Esophagus squamous epithelium (tissue), 5 donors: ENCODE measurements around the gene CDHR5. TPM values are rescaled to one million over a fixed set of nuclear protein-coding genes. Genes with fewer than 3 reads are reported as not detected.

Experiments used
- DNase-seq: peaks from one replicate; lab custom pipeline; 2025; lab: John Stamatoyannopoulos, UW
- H3K27ac ChIP-seq, 4 donors: fragments of 200-600 bp; sonication (generic); one replicate each; pipeline ENCODE4 v1.5.1; 2016 to 2019; ENCODE audit warnings: mild to moderate bottlenecking in 1 of 4
- H3K27me3 ChIP-seq, 4 donors: fragments of 200-600 bp; sonication (generic); 1 replicate in 3 of 4; 2 replicates in 1 of 4; pipeline versions ENCODE4 v1.5.1 to v1.6.0; 2017 to 2021; ENCODE audit warnings: antibody characterized with exemption in 1 of 4
- H3K36me3 ChIP-seq, 3 donors: fragments of 200-600 bp; sonication (generic); one replicate each; pipeline ENCODE4 v1.5.1; 2016 to 2019
- H3K4me1 ChIP-seq, 3 donors: fragments of 200-600 bp; sonication (generic); one replicate each; pipeline ENCODE4 v1.5.1; 2017 to 2019
- H3K4me3 ChIP-seq, 4 donors: fragments of 200-600 bp; sonication (generic); 1 replicate in 3 of 4; 2 replicates in 1 of 4; pipeline ENCODE4 v1.5.1; 2016 to 2019; ENCODE audit warnings: mild to moderate bottlenecking in 2 of 4, moderate library complexity in 1 of 4
- H3K9me3 ChIP-seq, 3 donors: fragments of 200-600 bp; sonication (generic); one replicate each; pipeline ENCODE4 v1.5.1; 2016 to 2019
- POLR2A ChIP-seq, 4 donors: fragments of 450-650 bp; IDR thresholded peaks; one replicate each; pipeline ENCODE4 v1.6.1; 2017; ENCODE audit warnings: antibody characterized with exemption in 4 of 4, mild to moderate bottlenecking in 4 of 4, moderate library complexity in 3 of 4
- WGBS, 2 donors: methylation state at CpG; one replicate each; pipeline ENCODE4 v1.1.5; 2018; 5-methylcytosine and 5-hydroxymethylcytosine counted together
- intact Hi-C: fragments of 100-400 bp; cut with DNase I; formaldehyde crosslinking; loops from one replicate; pipeline ENCODE4 v1.15.0; 2022
- total RNA-seq, 4 donors: library from RNA; depleted of rRNA; stranded (reverse); fragments of >200 nt; gene quantifications; one replicate each; pipeline ENCODE4 v1.1.0, GENCODE V29; 2016
- TF ChIP-seq, protein P1 (sequence below), 6 experiments: fragments of 450-650 bp in 4 of 6; fragments of 200-600 bp in 2 of 6; sonication (generic) in 2 of 6; IDR thresholded peaks; one replicate each; pipeline ENCODE4 v1.5.1; 2016 to 2019; ENCODE audit warnings: antibody characterized with exemption in 6 of 6, mild to moderate bottlenecking in 4 of 6, moderate library complexity in 4 of 6
- donor health status: DM: yes; HTN: yes; CAD: no.

The CDHR5 gene
- total RNA-seq, 4 donors from 2014 or later = not detected

- Histone ChIP-seq H3K4me1 (peaks cover 3 to 23% (median 7%) of the 10 kb centered on the region in 3 donors), H3K36me3 (peaks cover 0 to 46% (median 0%) of the 10 kb centered on the region in 3 donors), H3K9me3 (no peaks in the 10 kb centered on the region), H3K27me3 (peaks cover 0 to 44% (median 2%) of the 10 kb centered on the region in 4 donors), H3K27ac (no peak overlapping the region), H3K4me3 (no peak overlapping the region)
- intact Hi-C loops = no loop called here
- TF ChIP-seq, protein P1, sequence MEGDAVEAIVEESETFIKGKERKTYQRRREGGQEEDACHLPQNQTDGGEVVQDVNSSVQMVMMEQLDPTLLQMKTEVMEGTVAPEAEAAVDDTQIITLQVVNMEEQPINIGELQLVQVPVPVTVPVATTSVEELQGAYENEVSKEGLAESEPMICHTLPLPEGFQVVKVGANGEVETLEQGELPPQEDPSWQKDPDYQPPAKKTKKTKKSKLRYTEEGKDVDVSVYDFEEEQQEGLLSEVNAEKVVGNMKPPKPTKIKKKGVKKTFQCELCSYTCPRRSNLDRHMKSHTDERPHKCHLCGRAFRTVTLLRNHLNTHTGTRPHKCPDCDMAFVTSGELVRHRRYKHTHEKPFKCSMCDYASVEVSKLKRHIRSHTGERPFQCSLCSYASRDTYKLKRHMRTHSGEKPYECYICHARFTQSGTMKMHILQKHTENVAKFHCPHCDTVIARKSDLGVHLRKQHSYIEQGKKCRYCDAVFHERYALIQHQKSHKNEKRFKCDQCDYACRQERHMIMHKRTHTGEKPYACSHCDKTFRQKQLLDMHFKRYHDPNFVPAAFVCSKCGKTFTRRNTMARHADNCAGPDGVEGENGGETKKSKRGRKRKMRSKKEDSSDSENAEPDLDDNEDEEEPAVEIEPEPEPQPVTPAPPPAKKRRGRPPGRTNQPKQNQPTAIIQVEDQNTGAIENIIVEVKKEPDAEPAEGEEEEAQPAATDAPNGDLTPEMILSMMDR (IDR thresholded peaks at IDR 0.05) = no peak
- TF ChIP-seq POLR2A (IDR thresholded peaks at IDR 0.05) = no peak
- WGBS, 2 donors = 88 to 93% methylated on average over 10 of the region's 15 CpGs
- no peak for DNase-seq
Measured at GRCh38 chr11:623349-623869, 1.3 kb downstream of the CDHR5 start.

DNA sequence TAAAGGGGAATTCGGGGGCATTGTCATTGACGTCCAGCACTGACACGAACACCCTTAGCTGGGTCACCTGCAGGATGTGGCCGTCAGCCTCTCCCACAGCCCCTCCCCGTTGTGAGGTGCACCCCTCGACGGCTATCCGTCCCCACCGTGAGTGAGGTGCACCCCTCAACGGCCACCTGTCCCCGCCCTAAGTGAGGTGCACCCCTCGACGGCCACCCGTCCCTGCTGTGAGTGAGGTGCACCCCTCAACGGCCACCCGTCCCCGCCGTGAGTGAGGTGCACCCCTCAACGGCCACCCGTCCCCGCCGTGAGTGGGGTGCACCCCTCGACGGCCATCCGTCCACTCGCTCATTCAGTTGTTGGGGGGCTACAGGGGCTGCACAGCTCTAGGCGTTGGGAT is 2.9 kb downstream of the CDHR5 start:
- TF ChIP-seq, protein P1 (IDR thresholded peaks at IDR 0.05) = no peak
- TF ChIP-seq POLR2A (IDR thresholded peaks at IDR 0.05) = no peak
- no peak overlapping the region for H3K4me3 ChIP-seq
- H3K9me3 ChIP-seq = no peaks in the 10 kb centered on the region
- WGBS, 2 donors = 74 to 82% methylated on average over 14 to 15 of the region's 27 CpGs
- no peak for DNase-seq
- H3K4me1 ChIP-seq = peaks cover 3 to 20% (median 8%) of the 10 kb centered on the region in 3 donors
- no peak overlapping the region for H3K27ac ChIP-seq
- H3K36me3 ChIP-seq = peaks cover 0 to 59% (median 0%) of the 10 kb centered on the region in 3 donors
- intact Hi-C loops = no loop called here
- peaks cover 0 to 37% (median 2%) of the 10 kb centered on the region in 4 donors for H3K27me3 ChIP-seq

GRCh38 chr11:620935-621814 is 3.6 kb downstream of the CDHR5 start:
- H3K4me3 ChIP-seq = no peak overlapping the region
- peaks cover 0 to 30% (median 0%) of the 10 kb centered on the region in 4 donors for H3K27me3 ChIP-seq
- no peak for DNase-seq
- H3K9me3 ChIP-seq = no peaks in the 10 kb centered on the region
- no peak overlapping the region for H3K27ac ChIP-seq
- TF ChIP-seq POLR2A (IDR thresholded peaks at IDR 0.05) = no peak
- TF ChIP-seq, protein P1 (IDR thresholded peaks at IDR 0.05) = no peak
- WGBS, 2 donors = 78 to 86% methylated on average over 6 to 11 of the region's 45 CpGs
- peaks cover 0 to 59% (median 0%) of the 10 kb centered on the region in 3 donors for H3K36me3 ChIP-seq
- intact Hi-C loops = no loop called here
- peaks cover 2 to 20% (median 10%) of the 10 kb centered on the region in 3 donors for H3K4me1 ChIP-seq

DNA sequence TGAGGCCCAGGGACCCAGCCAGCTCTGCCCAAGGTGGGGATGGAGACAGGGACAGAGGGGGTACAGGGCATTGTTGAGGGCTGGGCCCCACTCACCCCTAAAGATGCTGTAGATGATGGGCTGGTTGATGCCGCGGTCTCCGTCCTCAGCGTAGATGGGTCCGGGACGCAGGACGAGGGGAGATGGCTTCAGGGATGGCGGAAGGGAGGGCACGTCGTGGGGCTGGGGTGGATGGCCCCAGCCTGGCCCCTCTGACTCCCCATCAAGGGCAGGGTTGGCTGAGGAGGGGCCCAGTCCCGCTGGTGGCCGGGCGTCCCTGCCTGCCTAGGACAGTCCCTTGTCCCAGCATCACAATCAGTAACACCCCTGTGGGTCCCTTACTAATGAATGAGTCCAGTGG is 4.6 kb downstream of the CDHR5 start:
- H3K27me3 ChIP-seq = peaks cover 0 to 20% (median 0%) of the 10 kb centered on the region in 4 donors
- no peak overlapping the region for H3K27ac ChIP-seq
- H3K9me3 ChIP-seq = no peaks in the 10 kb centered on the region
- no peak overlapping the region for H3K4me3 ChIP-seq
- no peak for TF ChIP-seq POLR2A (IDR thresholded peaks at IDR 0.05)
- TF ChIP-seq, protein P1 (IDR thresholded peaks at IDR 0.05) = no peak
- 100% methylated on average over 7 of the region's 13 CpGs; no CpG with 5 or more reads in 1 of the 2 donors for WGBS, 2 donors
- peaks cover 5 to 24% (median 16%) of the 10 kb centered on the region in 3 donors for H3K4me1 ChIP-seq
- intact Hi-C loops = no loop called here
- no peak for DNase-seq
- H3K36me3 ChIP-seq = peaks cover 0 to 59% (median 0%) of the 10 kb centered on the region in 3 donors

DNA sequence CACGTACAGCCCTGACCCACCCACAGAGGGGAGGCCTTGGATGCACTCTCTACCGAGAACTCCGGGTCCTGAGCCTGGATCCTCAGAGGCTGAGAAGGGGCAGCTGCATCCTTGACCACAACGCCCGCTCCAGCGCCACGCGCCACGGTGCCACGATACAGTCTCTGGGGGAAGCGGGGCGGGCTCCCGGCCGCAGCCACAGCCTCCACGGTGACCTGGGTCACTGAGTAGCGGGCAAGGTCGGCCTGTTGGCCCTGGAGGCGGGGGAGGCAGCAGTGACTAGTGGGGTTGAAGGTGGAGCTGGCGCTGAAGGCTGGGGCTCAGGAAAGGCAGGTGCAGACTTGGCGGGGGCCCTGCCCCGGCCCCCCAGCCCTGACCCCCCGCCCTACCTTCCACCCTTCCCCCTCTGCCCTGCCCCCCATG is 5.1 kb downstream of the CDHR5 start:
- H3K27ac ChIP-seq = no peak overlapping the region
- WGBS, 2 donors = 92% methylated on average over 12 of the region's 22 CpGs; no CpG with 5 or more reads in 1 of the 2 donors
- no peaks in the 10 kb centered on the region for H3K9me3 ChIP-seq
- no peak overlapping the region for H3K4me3 ChIP-seq
- intact Hi-C loops = loop anchor here (5.0 kb wide), 1 partner anchor 52 kb away; no protein-coding TSS in a partner anchor
- H3K27me3 ChIP-seq = peaks cover 0 to 15% (median 0%) of the 10 kb centered on the region in 4 donors
- peaks cover 0 to 60% (median 0%) of the 10 kb centered on the region in 3 donors for H3K36me3 ChIP-seq
- no peak for TF ChIP-seq POLR2A (IDR thresholded peaks at IDR 0.05)
- TF ChIP-seq, protein P1 (IDR thresholded peaks at IDR 0.05) = no peak
- peaks cover 11 to 27% (median 21%) of the 10 kb centered on the region in 3 donors for H3K4me1 ChIP-seq
- no peak for DNase-seq
